ENCODE data around the gene GREB1. TPM values are rescaled to one million over a fixed set of nuclear protein-coding genes. Genes with fewer than 3 reads are reported as not detected.

The GREB1 gene
- total RNA-seq, 1 experiment from 2014 or later, result 0.37 TPM

DNA sequence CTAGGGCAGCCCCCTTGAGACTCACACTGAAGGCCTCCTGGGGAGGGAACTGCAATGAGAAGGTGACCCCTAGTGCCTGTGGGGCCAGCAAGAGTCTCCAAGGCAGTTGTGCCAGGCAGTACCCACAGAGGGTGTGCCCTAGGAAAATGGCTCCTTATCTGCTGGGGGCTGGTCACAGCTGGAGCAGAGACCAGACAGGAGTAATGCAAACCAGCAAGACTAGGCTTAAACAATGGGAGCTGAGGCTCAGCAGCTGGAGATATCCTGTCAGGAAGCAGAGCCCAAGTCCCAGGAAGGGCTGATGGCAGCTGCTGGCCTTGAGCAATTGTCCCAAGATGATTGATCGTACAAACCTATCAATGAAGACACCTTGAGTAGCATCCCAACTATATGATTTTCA, 41.1 kb upstream of the GREB1 start:
- Histone ChIP-seq H3K36me3 (ENCODE audit: low read depth) (no peaks in the 10 kb centered on the region), H3K4me1 (replicated peaks; ENCODE audit: insufficient read depth) (no peaks in the 10 kb centered on the region), H3K27me3 (ENCODE audit: insufficient read depth, low read depth) (peaks cover 58% of the 10 kb centered on the region; the same call in 1 of the 2 replicates), H3K4me2 (no peak overlapping the region), H3K4me3 (no peak overlapping the region), H3K9me3 (ENCODE audit: insufficient read depth, low read depth) (no peaks in the 10 kb centered on the region), H3K9me2 (ENCODE audit: insufficient read depth) (no peaks in the 10 kb centered on the region), H2AFZ (no peak overlapping the region), H3K27ac (no peak overlapping the region), H3K79me2 (ENCODE audit: low read depth) (no peaks in the 10 kb centered on the region), H4K20me1 (ENCODE audit: insufficient read depth) (no peaks in the 10 kb centered on the region), H3F3A (ENCODE audit: insufficient read depth, low read depth) (no peaks in the 10 kb centered on the region)
- no peak for DNase-seq
- intact Hi-C loops (cut with micrococcal nuclease; ENCODE audit: unreplicated experiment), result no loop called here
- TF ChIP-seq, protein P1, sequence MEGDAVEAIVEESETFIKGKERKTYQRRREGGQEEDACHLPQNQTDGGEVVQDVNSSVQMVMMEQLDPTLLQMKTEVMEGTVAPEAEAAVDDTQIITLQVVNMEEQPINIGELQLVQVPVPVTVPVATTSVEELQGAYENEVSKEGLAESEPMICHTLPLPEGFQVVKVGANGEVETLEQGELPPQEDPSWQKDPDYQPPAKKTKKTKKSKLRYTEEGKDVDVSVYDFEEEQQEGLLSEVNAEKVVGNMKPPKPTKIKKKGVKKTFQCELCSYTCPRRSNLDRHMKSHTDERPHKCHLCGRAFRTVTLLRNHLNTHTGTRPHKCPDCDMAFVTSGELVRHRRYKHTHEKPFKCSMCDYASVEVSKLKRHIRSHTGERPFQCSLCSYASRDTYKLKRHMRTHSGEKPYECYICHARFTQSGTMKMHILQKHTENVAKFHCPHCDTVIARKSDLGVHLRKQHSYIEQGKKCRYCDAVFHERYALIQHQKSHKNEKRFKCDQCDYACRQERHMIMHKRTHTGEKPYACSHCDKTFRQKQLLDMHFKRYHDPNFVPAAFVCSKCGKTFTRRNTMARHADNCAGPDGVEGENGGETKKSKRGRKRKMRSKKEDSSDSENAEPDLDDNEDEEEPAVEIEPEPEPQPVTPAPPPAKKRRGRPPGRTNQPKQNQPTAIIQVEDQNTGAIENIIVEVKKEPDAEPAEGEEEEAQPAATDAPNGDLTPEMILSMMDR (conservative IDR thresholded peaks at IDR 0.05), result no peak
- ChIA-PET POLR2A (ENCODE audit: unreplicated experiment) (no interaction called here), CTCF (no interaction called here)
- BruUV-seq (replicated peaks), result no TSS peak

DNA sequence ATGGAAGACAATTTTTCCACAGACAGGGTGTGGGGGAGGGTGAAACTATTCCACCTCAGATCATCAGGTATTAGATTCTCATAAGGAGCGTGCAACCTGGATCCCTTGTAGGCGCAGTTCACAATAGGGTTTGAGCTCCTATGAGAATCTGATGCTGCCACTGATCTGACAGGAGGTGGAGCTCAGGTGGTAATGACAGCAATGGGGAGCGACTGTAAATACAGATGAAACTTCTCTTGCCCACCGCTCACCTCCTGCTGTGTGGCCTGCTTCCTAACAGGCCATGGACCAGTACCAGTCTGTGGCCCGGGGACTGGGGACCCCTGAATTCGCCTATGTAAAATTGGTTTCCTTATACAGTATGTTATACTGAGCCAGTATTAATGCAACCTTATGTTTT, 40.6 kb upstream of the GREB1 start:
- CTCF ChIA-PET, result no interaction called here

DNA sequence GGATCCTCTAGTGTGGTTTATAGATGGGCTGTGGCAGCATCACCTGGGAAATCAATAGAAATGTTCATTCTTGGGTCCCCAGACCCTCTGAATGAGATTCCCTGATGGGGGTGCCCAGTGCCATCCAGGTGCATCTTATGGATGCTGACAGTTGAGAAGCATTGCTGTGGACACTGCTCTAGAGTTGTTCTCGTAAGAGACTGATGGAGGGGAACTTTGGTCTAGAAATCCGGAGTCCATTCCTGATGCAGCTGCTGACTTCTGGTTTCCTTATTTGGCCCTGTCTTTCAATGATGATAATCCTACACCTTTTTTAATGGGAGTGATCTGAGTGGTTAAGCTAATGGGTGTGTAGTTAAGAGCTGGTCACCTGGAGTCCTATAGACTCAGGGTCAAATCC, 39.5 kb upstream of the GREB1 start:
- H3K9me3 ChIP-seq (ENCODE audit: insufficient read depth, low read depth), result no peaks in the 10 kb centered on the region; the same call in 1 of the 2 replicates
- ChIA-PET CTCF (interaction anchor here (0.5 kb wide), 1 partner anchor 365 kb away, joined by 3 read pairs; no protein-coding TSS in a partner anchor), POLR2A (ENCODE audit: unreplicated experiment) (no interaction called here)
- H3K4me1 ChIP-seq (replicated peaks; ENCODE audit: insufficient read depth), result peaks cover 6% of the 10 kb centered on the region; the same call in 1 of the 2 replicates
- H3K36me3 ChIP-seq (ENCODE audit: low read depth), result no peaks in the 10 kb centered on the region
- H3K27ac ChIP-seq, result no peak overlapping the region
- H3K9me2 ChIP-seq (ENCODE audit: insufficient read depth), result no peaks in the 10 kb centered on the region
- TF ChIP-seq, protein P1 (conservative IDR thresholded peaks at IDR 0.05), result no peak
- TF ChIP-seq EZH2 (IDR thresholded peaks at IDR 0.05; ENCODE audit: low read depth), result no peak
- no peak for DNase-seq
- BruUV-seq (replicated peaks), result no TSS peak
- no peak overlapping the region for H3K4me3 ChIP-seq
- no peaks in the 10 kb centered on the region for H3K79me2 ChIP-seq (ENCODE audit: low read depth)
- no peak overlapping the region for H3K4me2 ChIP-seq
- intact Hi-C loops (cut with micrococcal nuclease; ENCODE audit: unreplicated experiment), result no loop called here
- no peaks in the 10 kb centered on the region for H4K20me1 ChIP-seq (ENCODE audit: insufficient read depth)
- peaks cover 53% of the 10 kb centered on the region; the same call in 1 of the 2 replicates for H3K27me3 ChIP-seq (ENCODE audit: insufficient read depth, low read depth)
- H2AFZ ChIP-seq, result no peak overlapping the region
- no peaks in the 10 kb centered on the region for H3F3A ChIP-seq (ENCODE audit: insufficient read depth, low read depth)

More for the DNA sequence above, 40.6 kb upstream of the GREB1 start:
- Histone ChIP-seq H3K27ac (no peak overlapping the region), H3K27me3 (ENCODE audit: insufficient read depth, low read depth) (peaks cover 54% of the 10 kb centered on the region; the same call in 1 of the 2 replicates), H3K9me2 (ENCODE audit: insufficient read depth) (no peaks in the 10 kb centered on the region), H3K36me3 (ENCODE audit: low read depth) (no peaks in the 10 kb centered on the region), H3K4me1 (replicated peaks; ENCODE audit: insufficient read depth) (peaks cover 4% of the 10 kb centered on the region; the same call in 1 of the 2 replicates), H2AFZ (no peak overlapping the region), H3K4me2 (no peak overlapping the region), H3K9me3 (ENCODE audit: insufficient read depth, low read depth) (no peaks in the 10 kb centered on the region; the same call in 1 of the 2 replicates), H3K4me3 (no peak overlapping the region), H3K79me2 (ENCODE audit: low read depth) (no peaks in the 10 kb centered on the region), H3F3A (ENCODE audit: insufficient read depth, low read depth) (no peaks in the 10 kb centered on the region), H4K20me1 (ENCODE audit: insufficient read depth) (no peaks in the 10 kb centered on the region)
- intact Hi-C loops (cut with micrococcal nuclease; ENCODE audit: unreplicated experiment), result no loop called here
- DNase-seq, result no peak
- TF ChIP-seq EZH2 (IDR thresholded peaks at IDR 0.05; ENCODE audit: low read depth), result no peak
- TF ChIP-seq, protein P1 (conservative IDR thresholded peaks at IDR 0.05), result no peak
- BruUV-seq (replicated peaks), result no TSS peak
- POLR2A ChIA-PET (ENCODE audit: unreplicated experiment), result no interaction called here
